NCI-H82 (cell line): Measurements from ENCODE around the gene COL5A1.
"Not testable (repeated sequence)": the region's sequence is repeated elsewhere in the genome, so short reads cannot be mapped to it uniquely, and the experiment has no call there.

Experiments used
- DNase-seq: peaks from one replicate; lab custom pipeline; 2025; lab: John Stamatoyannopoulos, UW

COL5A1 gene

GRCh38 chr9:134709512-134710270 is 68.1 kb downstream of the COL5A1 start:
- no peak for DNase-seq

- DNase-seq = no peak
Measured at GRCh38 chr9:134710271-134710540, 68.6 kb downstream of the COL5A1 start.

- no peak for DNase-seq
Measured at GRCh38 chr9:134710901-134711300, 69.3 kb downstream of the COL5A1 start.

GRCh38 chr9:134712243-134712642 is 70.6 kb downstream of the COL5A1 start:
- DNase-seq = peak; percentile 77

GRCh38 chr9:134712926-134713325 is 71.3 kb downstream of the COL5A1 start:
- no peak for DNase-seq

- not testable (repeated sequence) for DNase-seq
Measured at GRCh38 chr9:134715536-134715935, 73.9 kb downstream of the COL5A1 start.

- DNase-seq = peak; percentile 90
Measured at GRCh38 chr9:134716067-134716466, 74.5 kb downstream of the COL5A1 start.

GRCh38 chr9:134717056-134717455 is 75.5 kb downstream of the COL5A1 start:
- DNase-seq = no peak

- no peak for DNase-seq
Measured at GRCh38 chr9:134717924-134718645, 76.5 kb downstream of the COL5A1 start.

- no peak for DNase-seq
Measured at GRCh38 chr9:134719331-134719730, 77.7 kb downstream of the COL5A1 start.

- DNase-seq = no peak
Measured at GRCh38 chr9:134720136-134720753, 78.6 kb downstream of the COL5A1 start.

GRCh38 chr9:134720796-134721195 is 79.2 kb downstream of the COL5A1 start:
- DNase-seq = no peak

GRCh38 chr9:134721344-134721743 is 79.7 kb downstream of the COL5A1 start:
- no peak for DNase-seq

GRCh38 chr9:134722120-134722701 is 80.6 kb downstream of the COL5A1 start:
- no peak for DNase-seq

GRCh38 chr9:134723037-134723436 is 81.4 kb downstream of the COL5A1 start:
- DNase-seq = no peak

- no peak for DNase-seq
Measured at GRCh38 chr9:134723491-134724190, 82.0 kb downstream of the COL5A1 start.

GRCh38 chr9:134724202-134724911 is 82.8 kb downstream of the COL5A1 start:
- no peak for DNase-seq

- DNase-seq = no peak
Measured at GRCh38 chr9:134724912-134725604, 83.5 kb downstream of the COL5A1 start.

GRCh38 chr9:134725605-134725940 is 84.0 kb downstream of the COL5A1 start:
- no peak for DNase-seq

- DNase-seq = no peak
Measured at GRCh38 chr9:134726026-134726721, 84.6 kb downstream of the COL5A1 start.

GRCh38 chr9:134726722-134727034 is 85.1 kb downstream of the COL5A1 start:
- no peak for DNase-seq
